Osteocyte (in vitro differentiated cells): ENCODE results near the gene UPF3A. TPM values are rescaled to one million over a fixed set of nuclear protein-coding genes. Genes with fewer than 3 reads are reported as not detected.
"Not testable (repeated sequence)": the region's sequence is repeated elsewhere in the genome, so short reads cannot be mapped to it uniquely, and the experiment has no call there.

Experiments
- DNase-seq: peaks from one replicate; pipeline ENCODE4 v3.0.0; 2021; ENCODE audit warnings: mixed read lengths; ENCODE audit not compliant: unreplicated experiment; ENCODE audit errors: extremely low spot score
- H3K27ac Mint-ChIP-seq: one replicate; pipeline ENCODE4 v1.8.0; 2021; ENCODE audit warnings: mild to moderate bottlenecking, mixed read lengths; ENCODE audit not compliant: unreplicated experiment
- H3K27me3 Mint-ChIP-seq: one replicate; pipeline ENCODE4 v1.8.0; 2021; ENCODE audit warnings: mixed read lengths; ENCODE audit not compliant: unreplicated experiment
- H3K36me3 Mint-ChIP-seq: one replicate; pipeline ENCODE4 v1.8.0; 2021; ENCODE audit warnings: mixed read lengths; ENCODE audit not compliant: unreplicated experiment
- H3K4me1 Mint-ChIP-seq: one replicate; pipeline ENCODE4 v1.8.0; 2021; ENCODE audit warnings: mixed read lengths; ENCODE audit not compliant: unreplicated experiment
- H3K4me3 Mint-ChIP-seq: one replicate; pipeline ENCODE4 v1.8.0; 2021; ENCODE audit warnings: mild to moderate bottlenecking, moderate library complexity, mixed read lengths; ENCODE audit not compliant: unreplicated experiment
- H3K9me3 Mint-ChIP-seq: one replicate; pipeline ENCODE4 v1.8.0; 2021; ENCODE audit warnings: mixed read lengths; ENCODE audit not compliant: unreplicated experiment
- CTCF ChIP-seq: fragments of 200-600 bp; sonication (generic); IDR thresholded peaks from 2 replicates; pipeline ENCODE4 v1.5.0; 2021; ENCODE audit warnings: antibody characterized with exemption, mild to moderate bottlenecking, moderate library complexity
- microRNA-seq: library from miRNA; unstranded; fragments of <30 nt; microRNA quantifications from one replicate; pipeline ENCODE4 v1.1.0, GENCODE V29; 2020; ENCODE audit not compliant: unreplicated experiment
- total RNA-seq: library from RNA; stranded (reverse); gene quantifications from 2 replicates; pipeline ENCODE4 v1.2.1, GENCODE V29; 2021

UPF3A gene
- total RNA-seq, 1 donor from 2014 or later: 63.1 TPM

- Mint-ChIP-seq H3K9me3 (no peaks in the 10 kb centered on the region), H3K4me3 (no peak overlapping the region), H3K36me3 (no peaks in the 10 kb centered on the region), H3K27ac (no peak overlapping the region), H3K27me3 (peaks cover 4% of the 10 kb centered on the region), H3K4me1 (peaks cover 8% of the 10 kb centered on the region)
- no peak for DNase-seq
- TF ChIP-seq CTCF: peak; percentile 70
Observed at GRCh38 chr13:114339857-114340534, 58.6 kb downstream of the UPF3A start.

- no peak for TF ChIP-seq CTCF
- Mint-ChIP-seq H3K27ac (no peak overlapping the region), H3K27me3 (peaks cover 5% of the 10 kb centered on the region), H3K4me3 (no peak overlapping the region), H3K36me3 (no peaks in the 10 kb centered on the region), H3K9me3 (no peaks in the 10 kb centered on the region), H3K4me1 (peaks cover 8% of the 10 kb centered on the region)
- no peak for DNase-seq
Observed at GRCh38 chr13:114341003-114341777, 59.8 kb downstream of the UPF3A start.

- not testable (repeated sequence) for H3K9me3 Mint-ChIP-seq, H3K4me1 Mint-ChIP-seq, H3K4me3 Mint-ChIP-seq, DNase-seq, H3K36me3 Mint-ChIP-seq, H3K27ac Mint-ChIP-seq
- H3K27me3 Mint-ChIP-seq: peaks cover 40% of the 10 kb centered on the region
Observed at GRCh38 chr13:114347256-114347655, 65.9 kb downstream of the UPF3A start.

- not testable (repeated sequence) for H3K9me3 Mint-ChIP-seq, H3K4me3 Mint-ChIP-seq, H3K27ac Mint-ChIP-seq, H3K36me3 Mint-ChIP-seq, H3K4me1 Mint-ChIP-seq
- peak; percentile 49 for TF ChIP-seq CTCF
- DNase-seq: peak; percentile 89
- H3K27me3 Mint-ChIP-seq: peaks cover 30% of the 10 kb centered on the region
Observed at GRCh38 chr13:114352763-114353162, 71.4 kb downstream of the UPF3A start.

GRCh38 chr13:114353382-114353781 lies 72.0 kb downstream of the UPF3A start:
- peaks cover 24% of the 10 kb centered on the region for H3K27me3 Mint-ChIP-seq
- H3K4me1 Mint-ChIP-seq, DNase-seq, H3K4me3 Mint-ChIP-seq, H3K27ac Mint-ChIP-seq, H3K9me3 Mint-ChIP-seq, H3K36me3 Mint-ChIP-seq: not testable (repeated sequence)

Small RNAs within 50 kb of the gene (microRNA-seq; reads per million reads assigned to microRNA genes)
- gene MIR4502 (not detected), gene MIR548AR (not detected)

Other genes starting within 250 kb of the UPF3A start
- gene RASA3, start 149.0 kb upstream of the UPF3A start, total RNA-seq: 44.8 and 45.5 TPM in 2 replicates
- not detected in 2 replicates for gene CFAP97D2, start 102.3 kb upstream of the UPF3A start, total RNA-seq
- gene CDC16, start 46.7 kb upstream of the UPF3A start, total RNA-seq: 72.6 and 73.7 TPM in 2 replicates
- gene CHAMP1, start 32.9 kb downstream of the UPF3A start, total RNA-seq: 22.4 and 23.2 TPM in 2 replicates